Skeletal muscle cell (primary cell): ENCODE data around the gene TRAPPC4.
"Not testable (repeated sequence)": the region's sequence is repeated elsewhere in the genome, so short reads cannot be mapped to it uniquely, and the experiment has no call there.

ENCODE experiments used
- DNase-seq: peaks from one replicate; pipeline ENCODE4 v3.0.0-alpha.2; 2010; ENCODE audit warnings: low read depth
- H3K4me3 ChIP-seq: 2 replicates; pipeline ENCODE4 v1.5.1; 2011; ENCODE audit warnings: low read depth, mild to moderate bottlenecking, control low read depth, low read length, moderate library complexity

Gene TRAPPC4

DNA sequence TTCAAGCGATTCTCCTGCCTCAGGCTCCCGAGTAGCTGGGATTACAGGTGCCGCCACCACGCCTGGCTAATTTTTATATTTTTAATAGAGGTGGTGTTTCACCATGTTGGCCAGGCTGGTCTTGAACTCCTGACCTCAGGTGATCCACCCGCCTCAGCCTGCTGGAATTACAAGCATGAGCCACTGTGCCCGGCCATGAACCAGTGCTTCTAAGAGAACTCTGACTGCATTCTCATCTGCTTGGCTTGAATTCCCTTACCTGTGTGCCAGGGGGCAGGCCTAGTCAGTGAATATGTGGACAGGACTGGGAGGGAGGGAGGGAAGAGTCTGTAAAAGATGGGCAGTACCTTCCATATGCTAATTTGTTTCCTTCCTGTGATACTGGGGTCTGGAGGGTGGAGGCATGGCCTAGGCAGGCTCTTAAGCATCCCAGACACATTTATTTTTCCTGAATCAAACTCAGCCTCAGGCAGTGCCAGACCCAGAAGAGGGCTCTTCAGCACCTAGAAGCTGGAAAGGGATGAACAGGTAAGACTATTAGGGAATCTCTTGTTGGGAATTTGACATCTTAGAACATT is 7.0 kb upstream of the TRAPPC4 start:
- H3K4me3 ChIP-seq: no peak overlapping the region
- no peak for DNase-seq

DNA sequence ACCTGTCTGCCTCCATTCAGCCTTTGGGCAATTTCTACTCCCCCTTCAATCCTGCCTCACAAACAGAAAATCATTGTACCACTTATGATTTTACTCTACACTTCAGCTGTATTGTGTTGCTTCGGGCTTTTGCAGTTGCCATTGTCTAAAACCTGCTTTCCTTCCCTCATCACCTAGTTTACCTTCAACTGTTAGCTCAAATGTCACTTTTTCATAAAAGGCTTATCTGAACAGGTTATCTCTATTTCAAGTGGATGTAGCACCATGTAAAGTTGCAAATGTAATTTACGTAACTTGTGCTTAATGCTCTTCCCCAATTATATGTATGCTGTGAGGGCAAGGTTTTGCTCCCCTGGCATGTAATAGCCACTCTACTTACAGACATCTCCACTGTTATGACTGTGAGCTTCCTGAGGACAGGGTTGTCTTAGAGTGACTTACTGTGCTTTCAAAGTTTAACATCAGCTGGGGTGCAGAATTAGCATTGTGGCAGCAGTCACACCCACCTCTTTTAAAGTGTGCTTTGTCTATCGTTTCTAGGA is 5.9 kb upstream of the TRAPPC4 start:
- no peak overlapping the region for H3K4me3 ChIP-seq
- DNase-seq: no peak

DNA sequence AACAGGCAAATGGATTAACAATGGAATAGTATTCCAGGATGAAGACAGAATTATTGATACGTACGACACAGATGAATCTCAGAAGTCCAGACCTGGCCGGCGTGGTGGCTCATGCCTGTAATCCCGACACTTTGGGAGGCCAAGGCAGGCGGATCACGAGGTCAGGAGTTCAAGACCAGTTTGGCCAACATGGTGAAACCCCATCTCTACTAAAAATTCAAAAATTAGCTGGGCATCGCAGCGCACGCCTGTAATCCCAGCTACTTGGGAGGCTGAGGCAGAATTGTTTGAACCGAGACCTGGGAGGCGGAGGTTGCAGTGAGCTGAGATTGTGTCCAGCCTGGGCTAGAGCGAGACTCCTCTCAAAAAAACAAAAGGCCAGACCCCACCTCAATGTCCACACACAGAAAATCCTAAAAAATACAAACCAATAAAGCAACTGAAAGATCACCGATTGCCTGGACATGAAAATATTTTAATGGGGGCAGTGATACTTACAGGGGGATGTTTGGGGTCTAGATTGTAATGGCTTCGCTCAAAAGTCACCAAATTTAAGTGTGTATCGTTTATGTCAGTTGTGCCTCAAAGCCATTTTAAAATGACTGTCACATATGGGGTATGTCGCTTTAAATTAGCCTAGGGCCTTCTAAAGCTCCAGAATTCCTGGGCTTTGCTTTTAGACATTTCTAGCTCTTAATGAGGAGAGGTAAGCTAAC is 4.2 kb upstream of the TRAPPC4 start:
- no peak overlapping the region for H3K4me3 ChIP-seq

DNA sequence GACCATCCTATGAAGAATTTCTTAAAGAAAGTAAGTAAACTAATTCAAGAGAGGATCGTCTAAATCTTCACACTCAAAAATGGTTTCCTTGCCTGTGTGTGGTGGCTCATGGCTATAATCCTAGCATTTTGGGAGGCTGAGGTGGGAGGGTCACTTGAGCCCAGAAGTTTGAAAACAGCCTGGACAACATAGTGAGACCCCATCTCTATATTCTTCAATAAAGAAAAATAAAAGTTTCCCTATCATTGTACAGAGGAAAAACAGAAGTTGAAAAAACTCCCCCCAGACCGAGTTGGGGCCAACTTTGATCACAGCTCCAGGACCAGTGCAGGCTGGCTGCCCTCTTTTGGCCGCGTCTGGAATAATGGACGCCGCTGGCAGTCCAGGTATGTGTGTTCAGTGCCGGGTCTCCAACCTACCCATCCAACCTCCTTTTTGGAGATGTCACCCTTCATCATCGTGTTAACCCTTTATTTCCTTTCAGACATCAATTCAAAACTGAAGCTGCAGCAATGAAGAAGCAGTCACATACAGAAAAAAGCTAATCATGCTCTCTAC is 3.4 kb upstream of the TRAPPC4 start:
- no peak for DNase-seq
- no peak overlapping the region for H3K4me3 ChIP-seq

More for the DNA sequence above, 4.2 kb upstream of the TRAPPC4 start:
- no peak for DNase-seq

DNA sequence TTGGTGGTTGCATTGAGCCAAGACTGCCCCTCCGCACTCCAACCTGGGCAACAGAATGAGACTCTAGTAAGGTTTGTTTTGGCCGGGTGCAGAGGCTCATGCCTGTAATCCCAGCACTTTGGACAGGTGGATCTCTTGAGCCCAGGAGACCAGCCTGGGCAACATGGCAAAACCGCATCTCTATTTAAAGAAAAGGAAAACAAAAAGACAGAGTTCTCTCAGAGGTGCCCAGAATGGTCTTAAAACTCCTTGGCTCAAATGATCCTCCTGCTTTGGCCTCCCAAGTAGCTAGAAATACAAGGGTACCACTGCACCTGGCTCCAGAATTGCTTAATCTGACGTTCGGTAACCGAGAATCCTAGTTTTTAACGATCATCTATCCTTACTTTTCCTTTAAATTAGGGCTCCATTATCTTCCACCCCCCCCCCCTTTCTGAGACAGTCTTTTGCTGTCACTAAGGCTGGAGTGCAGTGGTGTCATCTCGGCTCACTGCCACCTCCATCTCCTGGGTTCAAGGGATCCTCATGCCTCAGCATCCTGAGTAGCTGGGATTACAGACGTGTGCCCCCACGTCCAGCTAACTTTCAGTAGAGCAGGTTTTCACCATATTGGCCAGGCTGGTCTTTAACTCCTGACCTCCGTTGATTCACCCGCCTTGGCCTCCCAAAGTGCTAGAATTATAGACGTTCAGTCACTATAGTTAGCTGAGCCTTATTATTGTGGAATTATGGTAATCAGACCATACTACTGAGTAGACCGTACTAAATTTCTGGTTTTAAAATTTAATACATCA is 2.2 kb upstream of the TRAPPC4 start:
- peak overlapping the region; percentile 16 for H3K4me3 ChIP-seq
- DNase-seq: no peak

DNA sequence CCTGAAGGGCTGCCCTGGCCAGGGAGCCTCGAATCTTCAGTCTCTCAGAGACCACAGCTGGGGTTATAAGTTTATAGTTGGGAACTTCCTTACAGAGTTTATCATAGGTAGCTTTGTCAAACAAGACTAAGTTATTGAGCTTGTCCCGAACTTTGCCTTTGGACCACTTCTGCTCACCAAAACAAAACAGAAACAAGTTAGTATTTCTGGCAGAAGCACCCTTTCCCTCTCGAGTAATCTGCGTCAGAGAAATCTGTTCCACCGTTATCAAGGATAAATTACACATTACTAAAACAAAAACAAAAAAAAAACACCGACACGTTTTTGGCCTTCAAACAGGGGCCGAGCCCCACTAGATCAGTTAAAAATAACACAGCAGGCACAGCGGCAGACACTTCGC is 1.2 kb upstream of the TRAPPC4 start:
- not testable (repeated sequence) for DNase-seq
- H3K4me3 ChIP-seq: peak overlapping the region; percentile 94

DNA sequence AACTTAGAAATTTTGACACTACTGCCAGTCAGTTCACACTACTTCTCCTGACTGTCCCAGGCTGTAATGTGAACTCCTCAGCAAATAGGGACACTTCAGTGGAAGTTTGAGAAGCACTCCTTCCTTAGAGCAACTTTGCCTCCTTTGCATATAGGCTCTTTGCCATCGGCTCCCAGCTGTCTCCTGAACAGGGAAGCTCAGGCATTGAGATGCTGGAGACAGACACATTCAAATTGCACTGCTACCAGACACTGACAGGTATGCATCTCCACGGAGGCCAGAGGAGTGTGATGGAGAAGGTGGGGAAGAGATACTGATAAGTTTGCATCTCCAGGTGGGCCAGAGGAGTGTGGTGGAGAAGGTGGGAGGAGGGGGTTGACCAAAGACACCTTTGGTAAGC is 1.4 kb downstream of the TRAPPC4 start:
- no peak for DNase-seq
- H3K4me3 ChIP-seq: peak overlapping the region; percentile 94

DNA sequence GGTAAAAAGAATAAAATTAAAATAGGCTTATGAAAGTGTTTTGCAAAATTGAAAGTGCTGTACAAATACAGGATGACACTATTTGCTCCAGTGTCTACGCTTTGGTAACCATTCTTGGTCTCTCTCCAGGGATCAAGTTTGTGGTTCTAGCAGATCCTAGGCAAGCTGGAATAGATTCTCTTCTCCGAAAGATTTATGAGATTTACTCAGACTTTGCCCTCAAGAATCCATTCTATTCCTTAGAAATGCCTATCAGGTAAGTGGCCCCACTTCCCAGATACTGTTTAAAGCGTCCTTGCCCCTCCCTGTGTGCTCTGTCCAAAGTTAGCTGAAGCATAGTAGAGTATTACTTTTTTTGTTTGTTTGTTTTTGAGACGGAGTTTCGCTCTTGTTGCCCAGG is 3.1 kb downstream of the TRAPPC4 start:
- DNase-seq: no peak
- no peak overlapping the region for H3K4me3 ChIP-seq

DNA sequence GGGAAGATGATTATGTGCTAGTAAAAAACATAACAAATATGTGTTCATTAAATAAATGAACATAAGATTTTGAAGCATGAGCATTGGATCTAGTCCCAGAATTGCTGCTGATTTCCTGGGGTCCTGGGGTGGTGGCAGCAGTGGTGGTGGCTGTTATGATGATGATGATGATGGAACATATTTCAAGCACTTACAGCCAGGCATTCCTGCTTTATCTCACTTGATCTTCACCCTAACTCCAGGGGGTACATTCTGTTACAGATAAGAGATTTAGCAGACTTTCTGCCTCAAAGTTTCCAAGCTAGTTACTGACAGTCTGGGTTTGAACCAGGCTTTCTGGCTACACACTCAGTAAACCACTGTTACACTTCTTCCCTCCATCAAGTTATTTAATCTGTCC is 5.2 kb downstream of the TRAPPC4 start:
- no peak for DNase-seq
- no peak overlapping the region for H3K4me3 ChIP-seq

DNA sequence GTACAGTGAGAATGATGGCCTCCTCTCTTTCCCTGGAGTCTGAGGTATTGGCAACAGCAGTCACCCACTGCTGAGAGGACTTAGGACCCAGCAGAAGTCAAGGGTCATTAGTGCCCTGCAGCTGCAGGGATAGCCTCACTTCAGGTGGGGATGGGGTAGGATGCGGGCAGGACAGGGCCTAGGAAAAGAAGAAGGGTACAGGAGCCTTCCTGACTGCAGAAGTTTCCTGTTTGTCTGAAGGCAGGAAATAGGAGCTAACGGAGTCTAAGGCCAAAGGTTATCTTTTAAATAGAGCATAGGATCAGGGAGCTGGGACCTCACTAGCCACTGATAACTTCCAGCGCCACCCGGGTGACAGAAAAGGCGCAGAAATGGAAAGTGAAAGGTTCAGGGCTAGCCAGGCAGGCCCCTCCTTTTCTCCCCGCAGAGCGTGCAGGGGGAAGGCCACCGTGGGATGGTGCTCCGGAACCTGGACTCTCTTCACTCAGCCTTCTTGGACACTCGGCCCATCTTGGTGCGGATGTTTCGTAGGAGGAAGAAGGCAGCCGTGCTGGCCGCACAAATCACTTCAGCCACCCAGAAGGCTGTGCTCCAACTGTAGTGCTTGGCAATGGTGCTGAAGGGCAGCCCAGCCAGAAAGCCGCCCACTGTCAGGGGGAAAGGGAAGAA is 6.0 kb downstream of the TRAPPC4 start:
- no peak overlapping the region for H3K4me3 ChIP-seq
- no peak for DNase-seq

DNA sequence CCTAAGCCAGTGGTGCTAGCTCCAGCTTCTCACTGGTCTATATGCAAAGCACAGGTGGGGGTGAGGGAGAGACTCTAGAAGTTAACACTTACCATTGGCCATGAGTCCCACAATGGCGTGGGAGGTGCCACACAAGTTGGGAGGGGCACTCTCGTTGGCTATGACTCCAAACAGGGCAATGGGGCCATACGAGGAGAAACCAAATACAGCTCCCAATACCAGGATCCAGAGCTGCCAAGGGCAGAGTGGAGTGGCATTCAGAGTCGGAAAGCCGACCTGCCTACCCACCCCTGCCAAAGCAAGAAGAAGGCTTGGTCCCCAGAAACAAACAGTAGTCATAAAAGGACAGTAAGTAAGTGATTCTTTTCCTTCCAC is 6.5 kb downstream of the TRAPPC4 start:
- no peak overlapping the region for H3K4me3 ChIP-seq
- no peak for DNase-seq

DNA sequence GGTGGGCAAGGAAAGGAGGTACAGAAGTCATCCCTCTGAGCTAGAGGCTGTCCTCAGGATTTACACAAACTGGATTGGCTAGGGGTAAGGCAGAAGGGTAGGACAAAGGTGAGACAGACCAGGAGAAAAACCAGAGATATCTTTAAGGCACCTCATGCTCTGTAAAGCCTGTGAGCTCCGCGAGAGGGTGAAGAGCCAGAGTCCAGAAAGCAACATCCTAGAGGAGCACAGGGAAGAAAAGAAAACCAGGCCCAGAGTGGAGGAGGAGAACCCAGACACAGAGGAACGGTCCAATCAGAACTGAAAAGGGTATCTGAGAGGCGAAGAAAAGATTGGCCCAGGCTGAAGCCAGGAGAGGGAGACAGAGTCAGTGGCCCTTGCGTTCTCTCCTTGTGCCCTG is 7.0 kb downstream of the TRAPPC4 start:
- H3K4me3 ChIP-seq: no peak overlapping the region
- no peak for DNase-seq

DNA sequence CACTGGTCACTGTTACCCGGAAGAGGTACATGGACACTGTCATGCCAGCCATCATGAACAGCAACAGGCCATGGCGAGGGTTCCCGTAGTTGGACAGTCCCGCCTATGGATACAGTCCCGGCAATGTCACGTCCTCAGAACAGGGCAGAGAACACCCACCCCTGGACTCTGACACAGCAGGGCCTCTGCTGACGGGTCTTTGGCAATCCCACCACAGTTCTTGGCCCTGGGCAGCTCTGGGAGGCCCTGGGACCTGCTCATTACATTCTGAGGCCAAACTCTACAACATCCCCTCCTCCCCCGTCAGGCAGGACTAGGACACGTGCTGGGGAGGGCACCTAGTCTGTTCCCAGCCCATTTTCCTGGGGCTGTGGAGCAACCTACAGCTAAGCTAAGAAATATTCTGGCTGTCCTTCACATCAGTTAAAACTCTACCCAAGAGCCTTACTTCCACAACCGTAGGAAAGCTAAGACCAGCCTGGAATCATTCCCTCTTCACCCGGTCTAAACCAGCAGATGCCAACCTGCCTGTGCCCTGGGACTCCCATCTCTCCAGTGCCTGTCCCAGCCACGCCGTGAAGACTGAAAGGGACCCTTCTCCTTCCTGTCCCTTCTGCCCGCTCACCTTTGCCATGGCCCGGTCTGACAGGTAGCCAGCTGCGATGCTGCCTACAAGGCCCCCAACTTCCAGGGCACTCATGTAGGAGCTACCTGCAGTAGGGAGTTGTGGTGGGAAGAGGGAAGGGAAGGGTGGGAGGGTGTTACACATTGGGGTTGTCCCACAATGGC is 7.6 kb downstream of the TRAPPC4 start:
- no peak overlapping the region for H3K4me3 ChIP-seq
- DNase-seq: no peak

DNA sequence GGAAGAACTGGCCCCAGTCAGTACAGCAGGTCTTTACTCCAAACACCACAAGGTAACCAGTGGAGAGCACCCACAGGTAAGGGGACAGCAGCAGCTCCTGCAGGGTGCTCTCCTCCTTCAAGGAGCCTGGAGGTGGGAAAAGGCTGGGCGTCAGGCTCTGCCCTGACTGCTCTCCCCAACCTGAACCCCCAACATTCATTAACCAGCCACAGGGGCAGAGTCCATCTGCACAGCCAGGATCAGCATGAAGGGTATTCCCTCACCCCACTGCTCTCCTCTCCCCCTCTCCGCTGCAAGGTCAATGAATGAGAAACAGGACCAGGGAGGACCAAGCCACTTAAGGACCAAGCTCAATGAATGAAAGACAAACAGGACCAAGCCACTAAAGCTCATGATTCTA is 8.4 kb downstream of the TRAPPC4 start:
- no peak for DNase-seq
- H3K4me3 ChIP-seq: no peak overlapping the region

DNA sequence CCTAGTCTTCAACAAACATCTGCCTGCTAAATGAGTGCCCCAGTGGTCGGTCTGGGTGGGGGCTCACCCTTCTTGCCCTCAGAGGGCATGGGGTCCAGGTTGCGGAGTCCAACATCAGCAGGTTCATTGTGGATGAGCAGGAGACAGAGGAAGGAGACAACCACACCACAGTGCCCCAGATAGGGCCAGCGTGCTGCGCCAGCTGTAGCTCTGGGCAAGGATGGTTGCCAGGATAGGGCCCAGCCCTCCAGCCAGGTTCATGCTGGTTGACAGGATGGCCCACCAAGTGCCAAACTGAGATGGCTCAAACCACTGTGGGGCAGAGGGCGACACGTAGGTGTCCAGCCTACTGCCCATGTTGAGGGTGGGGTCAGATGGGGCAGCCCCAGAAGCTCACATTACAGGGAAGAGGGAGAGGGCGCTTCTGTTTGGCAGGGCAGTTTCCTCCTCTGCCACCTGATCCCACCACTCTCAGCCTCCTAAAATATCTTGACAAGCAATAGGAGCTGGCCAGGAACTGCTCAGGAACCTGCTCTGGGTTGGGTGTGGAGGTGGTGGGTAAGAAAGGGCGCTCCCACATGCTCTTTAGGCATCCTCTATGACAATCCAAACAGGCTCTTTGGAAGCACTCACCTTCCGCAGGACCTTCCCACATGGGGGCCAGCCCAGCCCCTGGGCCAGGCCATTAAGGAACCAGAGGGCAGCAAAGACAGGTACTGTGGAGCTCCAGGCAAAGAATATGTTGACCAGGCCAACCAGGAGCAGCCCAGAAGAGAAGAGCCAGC is 9.2 kb downstream of the TRAPPC4 start:
- H3K4me3 ChIP-seq: no peak overlapping the region
- no peak for DNase-seq

DNA sequence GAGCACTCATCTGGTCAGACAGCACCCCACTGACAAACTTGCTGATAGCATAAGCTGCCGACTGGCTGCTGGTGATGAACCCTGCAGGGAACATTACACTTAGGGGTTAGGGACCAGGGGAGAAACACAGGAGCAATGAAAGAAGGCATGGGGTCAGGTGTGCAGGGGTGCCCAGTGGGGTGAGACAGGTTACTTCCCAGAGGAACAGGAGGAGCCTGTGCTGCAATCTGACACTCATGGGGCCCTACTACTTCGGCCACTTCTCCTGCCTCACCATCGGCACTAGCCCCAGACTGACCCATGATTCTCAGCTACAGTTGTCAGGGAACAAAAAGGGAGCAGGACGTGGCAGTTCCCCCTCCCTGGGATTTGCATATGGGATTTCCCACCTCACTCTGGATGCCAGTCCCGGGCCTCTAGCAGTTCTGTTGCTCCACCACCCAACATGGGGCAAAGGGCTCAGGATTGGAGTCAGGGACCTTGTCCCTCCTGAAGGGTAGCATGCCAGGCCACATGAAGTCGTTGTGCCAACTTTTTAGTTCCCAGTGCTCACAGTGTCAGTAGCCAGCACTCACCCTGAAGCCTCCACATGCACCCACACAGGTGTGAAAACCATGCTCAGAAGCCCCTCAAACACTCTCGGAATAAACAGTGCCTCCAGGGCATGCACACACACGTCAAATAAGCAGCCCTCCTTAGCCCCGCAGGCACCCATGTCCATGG is 9.9 kb downstream of the TRAPPC4 start:
- H3K4me3 ChIP-seq: no peak overlapping the region

DNA sequence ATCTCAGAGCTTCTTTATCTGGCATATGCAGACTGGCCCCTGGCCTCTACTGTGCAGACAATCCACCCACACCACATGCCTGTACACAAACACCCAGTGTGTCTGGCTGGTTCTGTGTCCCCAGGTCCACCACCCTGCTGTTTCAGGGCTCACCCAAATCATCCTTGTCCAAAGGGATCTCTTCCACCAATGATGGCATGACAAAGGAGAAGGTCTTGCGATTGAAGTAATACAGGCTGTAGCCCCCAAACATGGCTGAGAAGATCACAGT is 10.4 kb downstream of the TRAPPC4 start:
- no peak for DNase-seq
- H3K4me3 ChIP-seq: no peak overlapping the region

More for the DNA sequence above, 9.9 kb downstream of the TRAPPC4 start:
- no peak for DNase-seq
